Gastrocnemius medialis (tissue), 4 donors: ENCODE results near the gene RPS15. TPM values are rescaled to one million over a fixed set of nuclear protein-coding genes. Genes with fewer than 3 reads are reported as not detected.
A peak's percentile ranks its signal among the peaks of the same experiment; 100 is the strongest.

Source experiments
- ATAC-seq, 2 donors: fragments of 150-250 bp; one replicate each; pipeline ENCODE4 v1.9.1; 2016
- DNase-seq, 2 donors: peaks; one replicate each; pipeline ENCODE4 v3.0.0-alpha.2; 2019
- H3K27ac ChIP-seq, 4 donors: fragments of 200-600 bp; sonication (generic); 1 replicate in 1 of 4; 2 replicates in 3 of 4; pipeline ENCODE4 v1.5.1; 2016 to 2018; ENCODE audit warnings: mild to moderate bottlenecking in 2 of 4, moderate library complexity in 1 of 4
- H3K27me3 ChIP-seq, 3 donors: fragments of 200-600 bp; sonication (generic) in 2 of 3; 1 replicate in 1 of 3; 2 replicates in 2 of 3; pipeline versions ENCODE4 v1.5.1 to v1.6.0; 2016 to 2019; ENCODE audit warnings: mild to moderate bottlenecking in 1 of 3, moderate library complexity in 1 of 3
- H3K36me3 ChIP-seq, 2 donors: fragments of 200-600 bp; sonication (generic) in 1 of 2; one replicate each; pipeline ENCODE4 v1.5.1; 2017 to 2018
- H3K4me1 ChIP-seq, 2 donors: fragments of 200-600 bp; sonication (generic) in 1 of 2; one replicate each; pipeline ENCODE4 v1.5.1; 2016 to 2017; ENCODE audit warnings: mild to moderate bottlenecking in 2 of 2
- H3K4me3 ChIP-seq, 4 donors: fragments of 200-600 bp; sonication (generic) in 3 of 4; 1 replicate in 1 of 4; 2 replicates in 3 of 4; pipeline ENCODE4 v1.5.1; 2016 to 2019; ENCODE audit warnings: mild to moderate bottlenecking in 2 of 4
- H3K9me3 ChIP-seq, 3 donors: fragments of 200-600 bp; sonication (generic) in 2 of 3; 1 replicate in 1 of 3; 2 replicates in 2 of 3; pipeline ENCODE4 v1.5.1; 2016 to 2019
- POLR2A ChIP-seq, 2 donors: fragments of 450-650 bp; IDR thresholded peaks; one replicate each; pipeline ENCODE4 v1.6.1; 2017; ENCODE audit warnings: antibody characterized with exemption in 2 of 2, mild to moderate bottlenecking in 2 of 2, moderate library complexity in 2 of 2
- in situ Hi-C, 4 donors: fragments of 200-750 bp; cut with MboI; loops; one replicate each; pipeline versions ENCODE4 v1.15.0 to v1.8.0; 2017; ENCODE audit warnings: low sequenced_read_pairs in 4 of 4
- intact Hi-C: fragments of 100-400 bp; cut with DNase I; formaldehyde crosslinking; loops from one replicate; pipeline ENCODE4 v1.15.1; 2023; ENCODE audit warnings: low total_unique reads
- total RNA-seq, 4 donors: library from RNA; depleted of rRNA; stranded (reverse); fragments of >200 nt; gene quantifications; one replicate each; pipeline versions ENCODE4 v1.1.0 to v1.2.3, GENCODE V29; 2016
- TF ChIP-seq, protein P1 (sequence below), 5 experiments: fragments of 450-650 bp in 3 of 5; fragments of 200-600 bp in 2 of 5; sonication (generic) in 2 of 5; IDR thresholded peaks in 4 of 5; conservative IDR thresholded peaks in 1 of 5; 1 replicate in 4 of 5; 2 replicates in 1 of 5; pipeline ENCODE4 v1.5.1; 2016 to 2019; ENCODE audit warnings: antibody characterized with exemption in 5 of 5, mild to moderate bottlenecking in 3 of 5, moderate library complexity in 3 of 5

The RPS15 gene
- total RNA-seq, 4 donors from 2014 or later = 2,323 to 3,835 (median 2,607) TPM

DNA sequence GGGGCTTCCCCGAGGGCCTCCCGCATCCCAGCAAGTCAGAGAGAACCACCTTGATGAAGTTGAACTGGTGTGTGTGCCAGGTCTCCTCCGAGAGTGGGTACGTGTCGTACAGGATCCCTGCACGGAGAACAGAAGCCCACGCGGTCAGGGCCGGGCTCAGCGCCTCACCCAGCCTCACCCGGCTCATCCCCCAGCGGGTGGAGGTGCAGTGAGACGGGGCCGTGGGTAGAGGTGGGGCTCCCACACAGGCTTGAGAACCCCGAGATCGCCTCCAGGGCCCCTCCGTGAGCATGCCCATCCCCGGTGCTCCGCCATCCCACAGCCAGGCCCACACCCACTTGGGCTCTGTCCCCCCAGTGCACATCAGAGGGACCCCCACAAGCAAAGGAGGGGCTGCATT, 39.1 kb upstream of the RPS15 start:
- in situ Hi-C loops = no loop called here
- TF ChIP-seq, protein P1, sequence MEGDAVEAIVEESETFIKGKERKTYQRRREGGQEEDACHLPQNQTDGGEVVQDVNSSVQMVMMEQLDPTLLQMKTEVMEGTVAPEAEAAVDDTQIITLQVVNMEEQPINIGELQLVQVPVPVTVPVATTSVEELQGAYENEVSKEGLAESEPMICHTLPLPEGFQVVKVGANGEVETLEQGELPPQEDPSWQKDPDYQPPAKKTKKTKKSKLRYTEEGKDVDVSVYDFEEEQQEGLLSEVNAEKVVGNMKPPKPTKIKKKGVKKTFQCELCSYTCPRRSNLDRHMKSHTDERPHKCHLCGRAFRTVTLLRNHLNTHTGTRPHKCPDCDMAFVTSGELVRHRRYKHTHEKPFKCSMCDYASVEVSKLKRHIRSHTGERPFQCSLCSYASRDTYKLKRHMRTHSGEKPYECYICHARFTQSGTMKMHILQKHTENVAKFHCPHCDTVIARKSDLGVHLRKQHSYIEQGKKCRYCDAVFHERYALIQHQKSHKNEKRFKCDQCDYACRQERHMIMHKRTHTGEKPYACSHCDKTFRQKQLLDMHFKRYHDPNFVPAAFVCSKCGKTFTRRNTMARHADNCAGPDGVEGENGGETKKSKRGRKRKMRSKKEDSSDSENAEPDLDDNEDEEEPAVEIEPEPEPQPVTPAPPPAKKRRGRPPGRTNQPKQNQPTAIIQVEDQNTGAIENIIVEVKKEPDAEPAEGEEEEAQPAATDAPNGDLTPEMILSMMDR (IDR thresholded peaks at IDR 0.05 in 4 of 5, conservative IDR thresholded peaks at IDR 0.05 in 1 of 5) = no peak
- no peak for TF ChIP-seq POLR2A (IDR thresholded peaks at IDR 0.05)
- Histone ChIP-seq H3K27ac (peak overlapping the region in 2 of 4 donors; percentile 91 to 99), H3K4me3 (no peak overlapping the region), H3K4me1 (peaks cover 19 to 29% of the 10 kb centered on the region in 2 donors), H3K9me3 (no peaks in the 10 kb centered on the region), H3K27me3 (no peaks in the 10 kb centered on the region), H3K36me3 (peaks cover 0 to 1% of the 10 kb centered on the region in 2 donors)
- DNase-seq = no peak
- ATAC-seq = no peak
- intact Hi-C loops = no loop called here

DNA sequence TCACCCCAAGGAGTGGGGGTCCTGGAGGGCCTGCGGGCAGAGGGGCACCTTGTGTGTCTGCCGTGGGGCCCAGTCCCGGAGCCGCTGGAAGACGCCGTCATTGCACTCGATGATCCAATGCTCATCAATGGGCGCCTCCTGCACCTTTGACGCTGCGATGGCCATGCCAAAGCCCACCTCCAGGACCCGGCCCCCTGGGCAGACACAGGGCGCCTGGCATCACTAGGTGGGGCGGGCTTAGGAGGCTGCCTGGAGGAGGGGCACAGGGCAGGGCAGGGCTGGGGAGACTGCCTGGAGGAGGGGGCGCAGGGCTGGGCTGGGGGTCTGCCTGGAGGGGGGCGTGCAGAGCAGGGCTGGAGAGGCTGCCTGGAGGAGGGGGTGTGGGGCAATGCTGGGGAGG, 38.5 kb upstream of the RPS15 start:
- intact Hi-C loops = loop anchor here (2.0 to 5.0 kb wide), 3 partner anchors 17 to 122 kb away; partner anchors contain the start of genes FAM174C and NDUFS7
- peaks cover 19 to 29% of the 10 kb centered on the region in 2 donors for H3K4me1 ChIP-seq
- H3K9me3 ChIP-seq = no peaks in the 10 kb centered on the region
- H3K27me3 ChIP-seq = no peaks in the 10 kb centered on the region
- no peaks in the 10 kb centered on the region for H3K36me3 ChIP-seq
- no peak overlapping the region for H3K4me3 ChIP-seq
- no peak for TF ChIP-seq POLR2A (IDR thresholded peaks at IDR 0.05)
- TF ChIP-seq, protein P1 (IDR thresholded peaks at IDR 0.05 in 4 of 5, conservative IDR thresholded peaks at IDR 0.05 in 1 of 5) = no peak
- DNase-seq (no peak), ATAC-seq (no peak)
- peak overlapping the region; percentile 88 to 99 (median 91) for H3K27ac ChIP-seq
- in situ Hi-C loops = no loop called here

DNA sequence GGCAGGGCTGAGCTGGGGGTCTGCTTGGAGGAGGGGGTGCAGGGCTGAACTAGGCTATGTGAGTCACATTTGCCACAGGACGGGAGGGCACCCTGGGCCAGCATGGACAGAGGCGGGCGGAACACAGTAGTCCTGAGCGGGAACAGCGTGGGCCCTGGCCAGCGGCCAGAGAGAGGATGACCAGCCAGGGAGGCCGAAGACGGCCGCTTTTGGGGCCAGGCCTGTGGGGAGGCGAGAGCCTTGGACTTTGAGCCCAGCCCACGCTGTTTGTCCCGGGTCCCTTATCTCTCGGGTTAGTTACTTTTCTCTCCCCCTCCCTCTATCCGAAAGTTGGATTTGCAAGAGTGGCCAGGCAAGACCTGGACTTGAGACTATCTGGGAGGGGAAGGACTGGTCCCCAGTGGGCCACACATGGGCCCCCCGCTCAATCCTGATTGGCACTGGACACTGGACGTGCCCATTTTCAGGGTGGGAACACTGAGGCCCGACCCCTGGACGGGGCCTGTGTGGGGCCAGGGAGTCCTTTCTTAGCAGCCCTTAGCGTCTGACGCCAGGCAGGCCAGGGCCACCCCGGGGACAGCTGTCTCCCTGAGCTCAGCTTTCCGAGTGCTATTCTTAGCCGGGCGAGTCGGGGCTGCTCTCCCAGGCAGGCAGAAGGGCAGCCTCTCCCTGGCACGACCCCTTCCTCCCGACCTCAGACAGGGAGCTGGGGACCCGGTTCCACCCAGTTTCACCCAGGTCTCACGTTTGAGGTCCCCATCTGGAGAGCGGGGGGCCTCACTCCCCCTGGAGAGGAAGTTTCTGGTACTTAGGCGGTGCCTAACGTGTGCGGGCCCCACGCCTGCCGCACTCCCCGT, 37.7 kb upstream of the RPS15 start:
- Histone ChIP-seq H3K27ac (peak overlapping the region; percentile 88 to 99 (median 91)), H3K36me3 (no peaks in the 10 kb centered on the region), H3K9me3 (no peaks in the 10 kb centered on the region), H3K4me1 (peaks cover 19 to 22% of the 10 kb centered on the region in 2 donors), H3K4me3 (peak overlapping the region; percentile 60 to 90 (median 63)), H3K27me3 (no peaks in the 10 kb centered on the region)
- ATAC-seq (peak; percentile 79 to 86), DNase-seq (peak; percentile 75 to 93)
- in situ Hi-C loops (no loop called here), intact Hi-C loops (loop anchor here (2.0 to 5.0 kb wide), 3 partner anchors 18 to 123 kb away; partner anchors contain the start of genes FAM174C and NDUFS7)
- TF ChIP-seq, protein P1 (IDR thresholded peaks at IDR 0.05 in 4 of 5, conservative IDR thresholded peaks at IDR 0.05 in 1 of 5) = no peak
- TF ChIP-seq POLR2A (IDR thresholded peaks at IDR 0.05) = peak; percentile 63 to 65

DNA sequence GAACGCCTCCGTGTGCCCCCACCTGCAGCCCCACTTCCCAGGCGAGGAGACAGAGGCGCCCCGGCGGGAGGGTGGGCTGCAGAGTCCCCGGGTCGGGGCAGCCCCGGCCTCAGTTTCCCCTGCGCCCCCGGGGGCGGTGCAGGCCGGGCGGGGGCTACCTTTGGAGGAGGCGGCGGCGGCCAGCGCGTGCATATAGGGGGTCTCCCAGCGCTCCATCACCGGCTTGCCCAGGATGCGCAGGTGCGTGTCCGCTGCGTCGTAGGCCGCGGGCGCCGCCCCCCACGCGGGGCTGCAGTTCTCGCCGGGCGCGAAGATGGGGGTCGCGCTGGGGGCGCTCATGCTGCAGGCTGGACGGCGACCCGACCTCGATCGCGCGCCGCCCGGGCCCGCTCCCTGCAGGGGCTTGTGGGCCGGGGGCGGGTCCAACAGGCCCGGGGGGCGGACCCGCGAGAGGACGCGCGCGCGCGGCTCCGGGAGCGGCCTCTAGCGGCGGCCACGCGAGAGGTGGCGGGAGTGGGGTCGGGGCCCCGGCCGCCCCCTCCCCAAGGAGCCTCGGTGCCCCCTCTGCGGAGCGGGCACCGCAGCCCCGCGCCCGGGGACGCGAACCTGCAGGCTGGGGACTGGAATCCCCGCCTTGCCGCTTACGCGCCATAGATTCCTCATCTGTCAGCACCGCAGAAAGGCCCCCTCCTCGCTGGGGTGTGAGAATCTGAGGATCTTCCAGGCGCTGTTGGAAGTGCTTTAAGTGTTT, 36.9 kb upstream of the RPS15 start, which contains the start of gene GAMT:
GAMT (minus strand) TSS at position 405 of the 751 bp plus-strand sequence; CDS start at position 339, 66 bp downstream.
- H3K27ac ChIP-seq = peak within 1 kb of the TSS; percentile 88 to 99 (median 91)
- no peaks in the 10 kb centered on the region for H3K27me3 ChIP-seq
- no peaks in the 10 kb centered on the region for H3K9me3 ChIP-seq
- in situ Hi-C loops = no loop called here
- intact Hi-C loops = loop anchor here (2.0 to 5.0 kb wide), 3 partner anchors 19 to 124 kb away; partner anchors contain the start of genes FAM174C and NDUFS7
- DNase-seq (no peak), ATAC-seq (peak; percentile 37 to 40)
- H3K36me3 ChIP-seq = no peaks in the 10 kb centered on the region
- TF ChIP-seq, protein P1 (IDR thresholded peaks at IDR 0.05 in 4 of 5, conservative IDR thresholded peaks at IDR 0.05 in 1 of 5) = peak; percentile 34 to 66 (median 46)
- no peak for TF ChIP-seq POLR2A (IDR thresholded peaks at IDR 0.05)
- H3K4me1 ChIP-seq = peaks cover 11 to 14% of the 10 kb centered on the region in 2 donors
- H3K4me3 ChIP-seq = peak within 1 kb of the TSS; percentile 60 to 90 (median 63)
